Activated naive CD8-positive, alpha-beta T cell (primary cell): Measurements from ENCODE around the gene DNAJC12.
A peak's percentile ranks its signal among the peaks of the same experiment; 100 is the strongest.
"Not testable (repeated sequence)": the region's sequence is repeated elsewhere in the genome, so short reads cannot be mapped to it uniquely, and the experiment has no call there.

Experiments used
- H3K27ac Mint-ChIP-seq: one replicate; pipeline ENCODE4 v1.8.0; 2021; ENCODE audit warnings: mixed read lengths
- H3K27me3 Mint-ChIP-seq: one replicate; pipeline ENCODE4 v1.8.0; 2021; ENCODE audit warnings: mixed read lengths
- H3K36me3 Mint-ChIP-seq: one replicate; pipeline ENCODE4 v1.8.0; 2021; ENCODE audit warnings: mixed read lengths
- H3K4me1 Mint-ChIP-seq: one replicate; pipeline ENCODE4 v1.8.0; 2021; ENCODE audit warnings: low read depth, mixed read lengths
- H3K4me3 Mint-ChIP-seq: one replicate; pipeline ENCODE4 v1.8.0; 2021; ENCODE audit warnings: mild to moderate bottlenecking, mixed read lengths
- H3K9me3 Mint-ChIP-seq: one replicate; pipeline ENCODE4 v1.8.0; 2021; ENCODE audit warnings: low read depth, mixed read lengths

The DNAJC12 gene

DNA sequence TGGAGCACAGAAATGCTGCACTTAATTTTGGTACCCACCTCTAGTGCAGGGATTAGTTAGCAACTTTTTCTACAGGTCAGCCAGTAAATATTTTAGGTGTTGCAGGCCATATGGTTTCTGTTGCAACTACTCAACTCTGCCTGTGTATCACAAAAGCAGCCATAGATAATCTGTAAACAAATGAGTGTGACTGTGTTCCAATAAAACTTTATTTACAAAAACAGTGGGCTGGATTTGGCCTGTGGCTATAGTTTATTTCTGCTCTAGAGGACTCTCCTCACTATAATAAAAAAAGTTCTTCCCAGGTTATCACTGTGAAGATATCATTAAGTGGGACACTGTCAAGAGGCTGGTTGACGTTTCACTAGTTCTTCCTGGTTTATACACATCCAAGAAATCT, 65.8 kb downstream of the DNAJC12 start:
- Mint-ChIP-seq H3K27me3 (no peaks in the 10 kb centered on the region), H3K4me3 (no peak overlapping the region), H3K4me1 (no peaks in the 10 kb centered on the region), H3K36me3 (no peaks in the 10 kb centered on the region), H3K9me3 (no peaks in the 10 kb centered on the region), H3K27ac (no peak overlapping the region)

DNA sequence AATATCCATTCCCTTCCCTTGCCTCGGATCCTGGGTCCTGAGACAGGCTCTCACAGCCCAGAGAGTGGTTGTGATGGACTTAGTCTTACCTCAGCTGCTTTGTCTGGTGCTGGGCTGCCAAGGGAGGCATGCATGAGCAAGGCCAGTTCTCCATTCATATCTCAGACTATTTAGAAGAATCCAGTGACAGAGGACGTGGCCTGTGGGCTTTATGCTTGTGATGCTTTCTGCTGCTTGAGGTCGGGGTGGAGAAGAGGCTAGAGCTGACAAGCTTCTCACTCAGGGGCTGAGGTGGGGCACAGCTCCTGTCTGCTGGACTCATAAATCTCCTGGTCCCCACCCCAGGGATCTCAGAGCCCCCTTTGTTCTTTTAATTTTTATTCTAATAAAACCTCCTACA, 66.8 kb downstream of the DNAJC12 start:
- Mint-ChIP-seq H3K27ac (no peak overlapping the region), H3K36me3 (no peaks in the 10 kb centered on the region), H3K4me1 (no peaks in the 10 kb centered on the region)

DNA sequence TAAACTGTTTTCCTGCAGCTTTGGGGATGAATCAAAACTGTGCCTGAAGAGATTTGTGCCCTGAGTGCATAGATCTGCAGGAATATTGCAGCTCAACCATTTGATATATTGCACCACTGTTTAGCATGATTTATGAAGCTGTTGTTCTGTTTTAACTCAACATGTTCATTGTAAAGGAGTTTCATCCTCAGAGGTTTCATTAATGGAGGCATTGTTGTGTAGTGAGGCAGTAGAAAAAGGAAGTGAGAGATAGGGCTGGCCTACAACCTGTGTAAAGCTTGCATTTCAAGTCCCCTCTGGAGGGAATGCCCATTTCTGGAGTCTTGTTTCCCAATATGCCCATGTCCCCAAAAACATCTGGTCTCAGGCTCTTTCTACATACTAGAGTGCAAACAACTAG, 67.5 kb downstream of the DNAJC12 start:
- peaks cover 3% of the 10 kb centered on the region for H3K4me1 Mint-ChIP-seq
- no peaks in the 10 kb centered on the region for H3K9me3 Mint-ChIP-seq
- H3K4me3 Mint-ChIP-seq: no peak overlapping the region
- no peaks in the 10 kb centered on the region for H3K27me3 Mint-ChIP-seq
- no peaks in the 10 kb centered on the region for H3K36me3 Mint-ChIP-seq
- H3K27ac Mint-ChIP-seq: no peak overlapping the region

More for the DNA sequence above, 66.8 kb downstream of the DNAJC12 start:
- H3K9me3 Mint-ChIP-seq: no peaks in the 10 kb centered on the region
- no peak overlapping the region for H3K4me3 Mint-ChIP-seq
- no peaks in the 10 kb centered on the region for H3K27me3 Mint-ChIP-seq

DNA sequence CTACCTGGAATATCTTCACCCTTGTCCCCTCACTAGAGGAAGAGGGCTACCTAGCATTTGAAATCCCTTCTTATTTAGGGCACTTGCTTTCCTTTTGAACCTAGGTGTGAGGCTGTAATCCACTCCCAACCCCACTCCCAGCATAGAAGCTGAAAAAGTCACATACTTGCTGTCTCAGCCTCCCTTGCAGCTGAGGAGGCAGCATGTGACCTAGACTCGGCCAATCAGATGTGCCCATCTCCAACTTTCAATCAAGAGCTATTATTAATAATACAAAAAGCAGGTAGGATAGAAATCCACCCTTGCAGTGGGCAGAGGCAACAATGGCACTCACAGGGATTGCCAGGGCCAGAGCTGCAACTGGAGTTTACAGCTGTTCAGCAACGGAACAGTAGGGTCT, 70.7 kb downstream of the DNAJC12 start:
- Mint-ChIP-seq H3K4me1 (peaks cover 14% of the 10 kb centered on the region), H3K27ac (no peak overlapping the region), H3K36me3 (no peaks in the 10 kb centered on the region), H3K9me3 (no peaks in the 10 kb centered on the region), H3K4me3 (no peak overlapping the region), H3K27me3 (no peaks in the 10 kb centered on the region)

DNA sequence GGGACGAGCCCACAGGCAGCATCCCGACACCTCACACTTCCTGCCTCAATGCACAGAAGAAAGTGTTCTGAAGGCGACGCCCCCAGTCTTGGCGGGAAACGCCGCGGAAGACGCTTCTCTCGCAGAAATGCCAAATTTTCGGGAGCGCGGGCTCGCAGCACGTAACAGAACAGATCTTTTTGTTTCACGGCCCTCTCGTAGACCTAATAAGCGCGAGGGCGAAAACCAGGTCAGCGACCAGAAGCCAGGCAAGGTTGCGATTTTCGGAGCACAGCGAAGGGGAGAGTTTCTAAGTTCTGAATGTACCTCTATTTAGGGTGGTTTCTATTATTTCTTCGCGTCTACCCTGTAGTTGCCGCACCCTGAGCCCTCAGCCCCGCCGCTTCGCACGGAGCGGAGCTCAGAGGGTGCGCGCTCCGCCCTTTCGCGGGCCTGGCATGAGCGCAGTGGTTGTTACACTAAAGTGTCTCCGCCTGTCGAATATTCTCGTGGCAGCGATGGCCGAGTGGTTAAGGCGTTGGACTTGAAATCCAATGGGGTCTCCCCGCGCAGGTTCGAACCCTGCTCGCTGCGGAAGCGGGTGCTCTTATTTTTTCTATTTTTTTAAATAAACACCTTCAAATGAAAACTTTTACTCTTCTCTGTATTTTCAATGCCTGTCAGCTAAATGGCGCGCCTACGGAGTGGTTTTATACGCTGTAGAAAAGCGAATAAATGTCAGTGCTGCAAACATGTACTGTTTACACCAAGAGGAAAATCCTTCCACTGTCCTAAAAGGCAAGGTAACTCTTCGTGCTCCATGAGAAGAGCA, 73.8 kb downstream of the DNAJC12 start:
- Mint-ChIP-seq H3K4me3 (peak overlapping the region; percentile 94), H3K27ac (peak overlapping the region; percentile 99), H3K9me3 (no peaks in the 10 kb centered on the region), H3K36me3 (no peaks in the 10 kb centered on the region), H3K27me3 (no peaks in the 10 kb centered on the region), H3K4me1 (peaks cover 14% of the 10 kb centered on the region)

DNA sequence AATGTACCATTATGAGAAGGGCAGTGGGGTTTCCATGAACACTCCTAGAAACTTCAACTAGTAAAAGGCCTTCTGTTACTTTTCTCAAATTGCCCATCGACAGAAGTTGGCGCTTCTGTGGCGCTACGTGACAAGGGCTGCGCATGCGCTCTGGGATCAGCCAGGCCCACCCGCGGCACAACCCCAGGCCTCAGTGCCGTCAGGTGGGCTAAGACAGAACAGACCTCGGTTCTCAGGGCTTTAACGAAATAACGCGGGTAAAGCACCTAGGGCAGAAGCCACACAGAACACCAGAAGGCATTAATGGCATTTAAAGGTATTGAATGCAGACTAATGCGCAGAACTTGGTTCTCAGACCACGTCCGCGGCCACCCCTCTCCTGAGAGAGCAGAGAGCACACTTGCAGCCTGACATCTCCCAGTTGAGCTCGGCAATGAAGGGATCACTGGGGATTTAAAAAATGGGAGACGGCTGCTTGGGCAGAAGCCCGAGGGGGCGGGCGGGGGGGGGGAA, 74.4 kb downstream of the DNAJC12 start:
- no peaks in the 10 kb centered on the region for H3K27me3 Mint-ChIP-seq

DNA sequence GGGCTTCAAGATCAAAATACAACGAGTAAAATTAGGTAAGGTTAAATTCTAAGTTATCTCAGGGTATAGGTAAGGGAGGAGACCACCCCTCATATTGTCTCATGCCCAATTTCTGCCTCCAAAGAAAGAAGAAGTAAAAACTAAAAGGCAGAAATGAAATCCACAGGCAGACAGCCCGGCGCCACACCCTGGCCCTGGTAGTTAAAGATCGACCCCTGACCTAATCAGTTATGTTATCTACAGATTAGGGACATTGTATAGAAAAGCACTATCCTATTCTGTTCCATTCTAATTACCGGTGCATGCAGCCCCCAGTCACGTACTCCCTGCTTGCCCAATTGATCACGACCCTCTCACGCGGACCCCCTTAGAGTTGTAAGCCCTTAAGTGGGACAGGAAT, 75.4 kb downstream of the DNAJC12 start:
- not testable (repeated sequence) for H3K36me3 Mint-ChIP-seq, H3K9me3 Mint-ChIP-seq, H3K27me3 Mint-ChIP-seq, H3K4me3 Mint-ChIP-seq
- Mint-ChIP-seq H3K4me1 (peaks cover 14% of the 10 kb centered on the region), H3K27ac (peak overlapping the region; percentile 99)

More for the DNA sequence above, 74.4 kb downstream of the DNAJC12 start:
- H3K27ac Mint-ChIP-seq: peak overlapping the region; percentile 99
- H3K36me3 Mint-ChIP-seq: no peaks in the 10 kb centered on the region
- peaks cover 14% of the 10 kb centered on the region for H3K4me1 Mint-ChIP-seq
- H3K9me3 Mint-ChIP-seq: no peaks in the 10 kb centered on the region
- peak overlapping the region; percentile 94 for H3K4me3 Mint-ChIP-seq

DNA sequence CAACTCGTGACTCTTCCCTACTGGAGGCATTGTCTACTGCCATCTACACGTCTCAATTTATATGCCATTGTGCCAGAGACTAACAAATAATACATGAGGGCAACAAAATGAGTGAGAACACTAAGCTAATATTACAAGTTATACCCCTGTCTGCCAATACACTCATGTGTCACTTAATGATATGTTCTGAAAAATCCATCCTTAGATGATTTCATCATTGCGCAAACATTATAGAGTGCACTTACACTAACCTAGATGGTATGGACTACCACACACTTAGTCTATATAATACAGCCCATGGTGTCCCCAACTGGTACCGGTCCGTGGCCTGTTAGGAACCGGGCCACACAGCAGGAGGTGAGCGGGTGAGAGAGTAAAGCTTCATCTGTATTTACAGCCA, 77.7 kb downstream of the DNAJC12 start:
- H3K9me3 Mint-ChIP-seq: no peaks in the 10 kb centered on the region
- no peaks in the 10 kb centered on the region for H3K27me3 Mint-ChIP-seq
- H3K27ac Mint-ChIP-seq: no peak overlapping the region
- no peaks in the 10 kb centered on the region for H3K36me3 Mint-ChIP-seq
- H3K4me1 Mint-ChIP-seq: peaks cover 10% of the 10 kb centered on the region
- no peak overlapping the region for H3K4me3 Mint-ChIP-seq
